ENCODE data around the gene DNAJA4. TPM values are rescaled to one million over a fixed set of nuclear protein-coding genes. Genes with fewer than 3 reads are reported as not detected.
A peak's percentile ranks its signal among the peaks of the same experiment; 100 is the strongest.
"Not testable (repeated sequence)": the region's sequence is repeated elsewhere in the genome, so short reads cannot be mapped to it uniquely, and the experiment has no call there.

Gene DNAJA4
- total RNA-seq, 1 donor from 2014 or later, result 53.7 TPM

GRCh38 chr15:78244893-78245292 lies 19.5 kb upstream of the DNAJA4 start:
- no peak for DNase-seq

- DNase-seq, result not testable (repeated sequence)
Observed at GRCh38 chr15:78245392-78245791, 19.0 kb upstream of the DNAJA4 start.

- DNase-seq, result not testable (repeated sequence)
Observed at GRCh38 chr15:78245976-78246620, 18.3 kb upstream of the DNAJA4 start.

GRCh38 chr15:78247911-78248310 lies 16.5 kb upstream of the DNAJA4 start:
- peak; percentile 18 for DNase-seq

GRCh38 chr15:78249131-78249530 lies 15.2 kb upstream of the DNAJA4 start:
- DNase-seq, result no peak

- DNase-seq, result no peak
Observed at GRCh38 chr15:78251136-78251535, 13.2 kb upstream of the DNAJA4 start.

- DNase-seq, result no peak
Observed at GRCh38 chr15:78255421-78256043, 8.8 kb upstream of the DNAJA4 start.

GRCh38 chr15:78256044-78256437 lies 8.3 kb upstream of the DNAJA4 start:
- no peak for DNase-seq

GRCh38 chr15:78257681-78258080 lies 6.7 kb upstream of the DNAJA4 start:
- no peak for DNase-seq

- DNase-seq, result no peak
Observed at GRCh38 chr15:78259232-78259631, 5.1 kb upstream of the DNAJA4 start.

- DNase-seq, result no peak
Observed at GRCh38 chr15:78260489-78260888, 3.9 kb upstream of the DNAJA4 start.

GRCh38 chr15:78261062-78261461 lies 3.3 kb upstream of the DNAJA4 start:
- no peak for DNase-seq

- no peak for DNase-seq
Observed at GRCh38 chr15:78263351-78263781, 996 bp upstream of the DNAJA4 start.

GRCh38 chr15:78263907-78264303 lies 457 bp upstream of the DNAJA4 start:
- DNase-seq, result peak; percentile 11

GRCh38 chr15:78265137-78265460 lies 737 bp downstream of the DNAJA4 start:
- DNase-seq, result no peak

GRCh38 chr15:78265752-78266224 lies 1.4 kb downstream of the DNAJA4 start:
- peak; percentile 80 for DNase-seq

- no peak for DNase-seq
Observed at GRCh38 chr15:78266229-78266628, 1.9 kb downstream of the DNAJA4 start.

- no peak for DNase-seq
Observed at GRCh38 chr15:78266806-78267205, 2.4 kb downstream of the DNAJA4 start.

GRCh38 chr15:78272316-78272715 lies 8.0 kb downstream of the DNAJA4 start:
- DNase-seq, result peak; percentile 26

GRCh38 chr15:78272776-78273175 lies 8.4 kb downstream of the DNAJA4 start:
- DNase-seq, result peak; percentile 8

- DNase-seq, result no peak
Observed at GRCh38 chr15:78274994-78275393, 10.6 kb downstream of the DNAJA4 start.

GRCh38 chr15:78276064-78276943 lies 11.9 kb downstream of the DNAJA4 start:
- peak; percentile 45 for DNase-seq

Data from tongue (tissue), 2 donors.